Astrocyte (in vitro differentiated cells and primary cell): ENCODE measurements around the gene ENTR1. TPM values are rescaled to one million over a fixed set of nuclear protein-coding genes. Genes with fewer than 3 reads are reported as not detected.

Experiments used
- DNase-seq: peaks from one replicate; pipeline ENCODE4 v3.0.0-alpha.2; 2010; ENCODE audit warnings: low read depth
- FAIRE-seq: peaks from 2 replicates; lab custom pipeline; 2011; peaks lifted over from hg19 to GRCh38; lab: Jason Lieb, UNC
- H2AFZ ChIP-seq: 2 replicates; pipeline ENCODE4 v1.6.0; 2012; ENCODE audit warnings: low read depth, low read length, inconsistent platforms
- H3K27ac ChIP-seq: 2 replicates; pipeline ENCODE4 v1.5.1; 2011; ENCODE audit warnings: low read depth, low read length, inconsistent platforms
- H3K27me3 ChIP-seq: 2 replicates; pipeline ENCODE4 v1.6.0; 2011; ENCODE audit warnings: low read length, inconsistent platforms; ENCODE audit not compliant: insufficient read depth
- H3K36me3 ChIP-seq: 2 replicates; pipeline ENCODE4 v1.5.1; 2011; ENCODE audit warnings: low read length, inconsistent platforms; ENCODE audit not compliant: insufficient read depth
- H3K4me1 ChIP-seq: 2 replicates; pipeline ENCODE4 v1.5.1; 2011; ENCODE audit warnings: low read length, inconsistent platforms; ENCODE audit not compliant: insufficient read depth
- H3K4me2 ChIP-seq: 2 replicates; pipeline ENCODE4 v1.6.0; 2012; ENCODE audit warnings: low read length, inconsistent platforms
- H3K4me3 ChIP-seq: 2 replicates; pipeline ENCODE4 v1.5.1; 2011; ENCODE audit warnings: low read depth, mild to moderate bottlenecking, low read length, inconsistent platforms; ENCODE audit not compliant: insufficient read depth
- H3K79me2 ChIP-seq: 2 replicates; pipeline ENCODE4 v1.6.0; 2012; ENCODE audit warnings: mild to moderate bottlenecking, low read length, inconsistent platforms; ENCODE audit not compliant: insufficient read depth
- H3K9ac ChIP-seq: 2 replicates; pipeline ENCODE4 v1.6.0; 2012; ENCODE audit warnings: mild to moderate bottlenecking, low read length, inconsistent platforms
- H3K9me3 ChIP-seq: 2 replicates; pipeline ENCODE4 v1.5.1; 2012; ENCODE audit warnings: low read depth, mild to moderate bottlenecking, low read length, inconsistent platforms; ENCODE audit not compliant: insufficient read depth
- H4K20me1 ChIP-seq: 2 replicates; pipeline ENCODE4 v1.6.0; 2012; ENCODE audit warnings: low read length, inconsistent platforms; ENCODE audit not compliant: insufficient read depth
- H3K27ac Mint-ChIP-seq: one replicate; pipeline ENCODE4 v1.8.0; 2021; ENCODE audit warnings: mild to moderate bottlenecking, mixed read lengths; ENCODE audit not compliant: unreplicated experiment
- H3K27me3 Mint-ChIP-seq: one replicate; pipeline ENCODE4 v1.8.0; 2021; ENCODE audit warnings: low read depth, mixed read lengths; ENCODE audit not compliant: unreplicated experiment
- H3K36me3 Mint-ChIP-seq: one replicate; pipeline ENCODE4 v1.8.0; 2021; ENCODE audit warnings: low read depth, mixed read lengths; ENCODE audit not compliant: unreplicated experiment
- H3K4me1 Mint-ChIP-seq: one replicate; pipeline ENCODE4 v1.8.0; 2021; ENCODE audit warnings: low read depth, mixed read lengths; ENCODE audit not compliant: unreplicated experiment
- H3K4me3 Mint-ChIP-seq: one replicate; pipeline ENCODE4 v1.8.0; 2021; ENCODE audit warnings: mild to moderate bottlenecking, moderate library complexity, mixed read lengths; ENCODE audit not compliant: unreplicated experiment
- H3K9me3 Mint-ChIP-seq: one replicate; pipeline ENCODE4 v1.8.0; 2021; ENCODE audit warnings: mild to moderate bottlenecking, mixed read lengths; ENCODE audit not compliant: unreplicated experiment
- CTCF ChIP-seq: IDR thresholded peaks from 2 replicates; pipeline ENCODE4 v1.5.1; 2011; ENCODE audit warnings: low read depth, mild to moderate bottlenecking, inconsistent platforms, low read length, moderate library complexity; ENCODE audit not compliant: insufficient read depth
- EZH2 ChIP-seq: IDR thresholded peaks from 2 replicates; pipeline ENCODE4 v1.6.1; 2012; ENCODE audit warnings: mild to moderate bottlenecking, low read length, inconsistent platforms; ENCODE audit not compliant: insufficient read depth
- total RNA-seq: library from RNA; stranded (reverse); gene quantifications from 2 replicates; pipeline ENCODE4 v1.2.1, GENCODE V29; 2021

ENTR1 gene
- total RNA-seq, 1 donor from 2014 or later = 71.7 TPM

GRCh38 chr9:136379891-136380290, 30.5 kb downstream of the ENTR1 start:
- no peak for TF ChIP-seq CTCF
- TF ChIP-seq EZH2 = no peak
- no peaks in the 10 kb centered on the region for H3K79me2 ChIP-seq
- Mint-ChIP-seq H3K9me3 (no peaks in the 10 kb centered on the region), H3K4me1 (no peaks in the 10 kb centered on the region), H3K27ac (no peak overlapping the region), H3K36me3 (peaks cover 12% of the 10 kb centered on the region), H3K4me3 (no peak overlapping the region), H3K27me3 (no peaks in the 10 kb centered on the region)
- no peak overlapping the region for H2AFZ ChIP-seq
- H3K4me1 ChIP-seq = no peaks in the 10 kb centered on the region
- H3K9me3 ChIP-seq = no peaks in the 10 kb centered on the region
- no peak overlapping the region for H3K9ac ChIP-seq
- H3K36me3 ChIP-seq = peaks cover 12% of the 10 kb centered on the region
- H4K20me1 ChIP-seq = peaks cover 5% of the 10 kb centered on the region
- H3K27ac ChIP-seq = no peak overlapping the region
- H3K4me2 ChIP-seq = no peak overlapping the region
- FAIRE-seq (no peak), DNase-seq (no peak)
- H3K4me3 ChIP-seq = no peak overlapping the region
- no peaks in the 10 kb centered on the region for H3K27me3 ChIP-seq

- Mint-ChIP-seq H3K9me3 (no peaks in the 10 kb centered on the region), H3K36me3 (peaks cover 8% of the 10 kb centered on the region), H3K4me1 (no peaks in the 10 kb centered on the region), H3K27ac (no peak overlapping the region), H3K27me3 (no peaks in the 10 kb centered on the region), H3K4me3 (no peak overlapping the region)
- Histone ChIP-seq H3K27me3 (no peaks in the 10 kb centered on the region), H3K9ac (no peak overlapping the region), H3K4me3 (no peak overlapping the region), H3K79me2 (no peaks in the 10 kb centered on the region), H2AFZ (no peak overlapping the region), H3K36me3 (peaks cover 10% of the 10 kb centered on the region), H3K9me3 (no peaks in the 10 kb centered on the region), H3K4me2 (no peak overlapping the region), H3K27ac (no peak overlapping the region), H3K4me1 (no peaks in the 10 kb centered on the region), H4K20me1 (peaks cover 4% of the 10 kb centered on the region)
- FAIRE-seq (no peak), DNase-seq (no peak)
- TF ChIP-seq EZH2 = no peak
- no peak for TF ChIP-seq CTCF
Observed at GRCh38 chr9:136379401-136379800, 31.0 kb downstream of the ENTR1 start.

- no peak overlapping the region for H3K27ac Mint-ChIP-seq
- Histone ChIP-seq H3K27ac (no peak overlapping the region), H3K27me3 (no peaks in the 10 kb centered on the region), H3K9ac (no peak overlapping the region), H3K36me3 (peaks cover 6% of the 10 kb centered on the region), H3K4me3 (no peak overlapping the region), H4K20me1 (no peaks in the 10 kb centered on the region), H3K4me2 (no peak overlapping the region), H3K4me1 (no peaks in the 10 kb centered on the region), H3K79me2 (no peaks in the 10 kb centered on the region), H3K9me3 (no peaks in the 10 kb centered on the region), H2AFZ (no peak overlapping the region)
- no peaks in the 10 kb centered on the region for H3K9me3 Mint-ChIP-seq
- FAIRE-seq (no peak), DNase-seq (no peak)
- no peaks in the 10 kb centered on the region for H3K4me1 Mint-ChIP-seq
- no peak for TF ChIP-seq CTCF
- H3K36me3 Mint-ChIP-seq = peaks cover 3% of the 10 kb centered on the region
- no peak overlapping the region for H3K4me3 Mint-ChIP-seq
- no peaks in the 10 kb centered on the region for H3K27me3 Mint-ChIP-seq
Observed at GRCh38 chr9:136379003-136379287, 31.5 kb downstream of the ENTR1 start.
